H1 (cell line): ENCODE measurements around the gene LEO1. TPM values are rescaled to one million over a fixed set of nuclear protein-coding genes. Genes with fewer than 3 reads are reported as not detected.

Experiments
- ATF2 ChIP-seq: IDR thresholded peaks from 2 replicates; pipeline ENCODE4 v1.6.1; 2012; ENCODE audit warnings: low read length, inconsistent platforms
- CTBP2 ChIP-seq: IDR thresholded peaks from 2 replicates; pipeline ENCODE4 v1.7.0; 2011; ENCODE audit warnings: borderline replicate concordance, mild to moderate bottlenecking, moderate library complexity, mixed read lengths, low read length; ENCODE audit not compliant: insufficient read depth, insufficient read length
- JUN ChIP-seq: IDR thresholded peaks from 2 replicates; pipeline ENCODE4 v1.6.1; 2011; ENCODE audit warnings: low read depth, mild to moderate bottlenecking, improper control_type of control experiment, low read length
- KDM5A ChIP-seq: fragments of 200-600 bp; IDR thresholded peaks from 2 replicates; pipeline ENCODE4 v1.7.1; 2012; ENCODE audit warnings: mild to moderate bottlenecking, low read length, inconsistent platforms, mixed read lengths
- RNF2 ChIP-seq: fragments of 200-900, 300-1000 bp; sonication (generic); IDR thresholded peaks from 2 replicates; pipeline ENCODE4 v1.7.1; 2016; ENCODE audit warnings: borderline replicate concordance, low read depth, mild to moderate bottlenecking, antibody characterized with exemption, low read length; ENCODE audit not compliant: poor library complexity, severe bottlenecking; ENCODE audit errors: missing control alignments
- TEAD4 ChIP-seq: IDR thresholded peaks from 2 replicates; pipeline ENCODE4 v1.6.1; 2012; ENCODE audit warnings: low read depth, low read length, inconsistent platforms, mixed read lengths
- polyA plus RNA-seq, 7 experiments: library from polyadenylated mRNA; depleted of rRNA in 3 of 7; stranded (reverse) in 5 of 7; unstranded in 2 of 7; fragments of >200 nt in 5 of 7; fragments of 200-250 nt in 2 of 7; gene quantifications; 1 replicate in 5 of 7; 2 replicates in 1 of 7; 4 replicates in 1 of 7; pipeline versions ENCODE4 v1.2.1 to v1.2.3, GENCODE V29; 2011 to 2013; ENCODE audit warnings: missing spikeins in 2 of 7, mixed read lengths in 2 of 7
- total RNA-seq: library from RNA; stranded (reverse); fragmentation: NEBNext Ultra II Directional; extraction: Animal tissue kit (Norgen Biotek cat#: 25700); gene quantifications from 2 replicates; pipeline ENCODE4 v1.2.1, GENCODE V29; 2021

The LEO1 gene
- total and polyA plus RNA-seq, 2 of the 8 experiments (the other 6 are each of a cell fraction or from before 2014, with no cell fraction given) = 1.6 to 27.4 TPM

GRCh38 chr15:51904931-51905330 lies 66.6 kb downstream of the LEO1 start (continued):
- TF ChIP-seq ATF2 = no peak
- TF ChIP-seq CTBP2 = no peak
- TF ChIP-seq TEAD4 = no peak
- TF ChIP-seq JUN = no peak
- no peak for TF ChIP-seq RNF2
- TF ChIP-seq KDM5A = no peak
